ENCODE data around the gene CEP164.

CEP164 gene

DNA sequence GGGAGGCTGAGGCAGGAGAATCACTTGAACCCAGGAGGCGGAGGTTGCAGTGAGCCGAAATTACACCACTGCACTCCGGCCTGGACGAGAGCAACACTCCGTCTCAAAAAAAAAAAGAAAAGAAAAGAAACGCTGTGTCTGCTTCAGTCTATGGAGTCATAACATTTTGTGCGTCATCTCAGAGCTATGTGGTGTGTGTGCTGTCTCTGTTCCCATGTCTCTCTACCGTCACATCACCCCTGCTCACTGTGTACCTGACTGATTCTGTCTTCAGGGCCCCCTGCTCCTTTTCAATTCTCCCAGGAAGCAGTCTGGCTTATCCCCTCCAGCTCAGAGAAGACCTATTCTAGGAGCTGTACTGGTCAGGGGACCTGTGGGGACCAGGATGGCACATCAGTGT lies 29.5 kb upstream of the CEP164 start:
- TF ChIP-seq FOXP2 (optimal IDR thresholded peaks at IDR 0.05; ENCODE audit: borderline replicate concordance, extremely low read depth, extremely low read length, insufficient read depth): no peak

DNA sequence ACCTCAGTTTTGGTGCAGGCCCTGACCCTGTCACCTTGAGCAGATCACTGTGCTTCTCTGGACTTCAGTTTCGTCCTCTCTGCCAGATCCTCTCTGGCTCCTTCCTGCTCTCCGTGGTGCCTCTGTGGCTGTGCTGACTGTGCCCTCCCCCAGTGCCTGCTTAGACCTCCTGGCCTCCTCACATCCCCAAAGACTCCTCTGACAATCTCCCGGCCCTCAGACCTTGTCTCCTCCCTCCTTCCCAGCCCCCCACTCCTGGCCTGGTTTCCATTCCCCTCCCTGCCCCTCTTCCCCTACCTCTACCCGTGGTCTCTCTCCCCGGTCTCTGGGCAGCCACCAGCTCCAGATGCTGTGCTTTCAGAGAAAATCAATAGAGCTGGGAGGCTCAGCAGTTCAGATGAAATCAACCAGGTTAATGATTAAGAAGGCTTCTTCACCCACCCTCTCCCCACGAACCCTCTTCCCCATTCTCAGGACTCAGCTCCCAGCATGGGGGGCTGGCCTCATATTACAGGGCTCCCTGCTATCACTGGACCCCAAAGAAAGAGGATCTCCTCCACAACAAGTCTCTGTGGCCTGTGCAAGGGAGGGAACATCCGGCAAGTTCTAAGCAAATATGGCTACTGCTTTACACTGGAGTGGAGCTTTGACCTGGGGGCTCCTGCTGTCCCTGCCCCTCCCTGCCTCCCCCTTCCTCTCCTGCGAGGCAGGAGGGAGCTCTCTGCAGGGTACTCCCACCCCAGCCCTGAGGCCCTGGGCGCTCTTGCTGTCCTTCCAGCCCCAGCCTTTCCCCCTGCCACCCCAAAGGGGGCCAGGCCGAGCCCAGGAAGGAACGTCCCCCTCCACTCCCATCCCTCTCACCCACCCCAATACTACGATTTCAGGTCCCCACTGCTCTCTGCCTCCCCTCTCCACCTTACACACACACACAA lies 28.0 kb upstream of the CEP164 start:
- TF ChIP-seq POLR2AphosphoS5 (IDR thresholded peaks at IDR 0.05; ENCODE audit: low read depth, low read length): no peak
- TF ChIP-seq FOXP2 (optimal IDR thresholded peaks at IDR 0.05; ENCODE audit: borderline replicate concordance, extremely low read depth, extremely low read length, insufficient read depth): no peak
- no peak for TF ChIP-seq SIN3A (IDR thresholded peaks at IDR 0.05; ENCODE audit: borderline replicate concordance, insufficient read depth, low read length)
- TF ChIP-seq TAF1 (IDR thresholded peaks at IDR 0.05; ENCODE audit: borderline replicate concordance, insufficient read depth, low read length): no peak
- TF ChIP-seq, protein P1, sequence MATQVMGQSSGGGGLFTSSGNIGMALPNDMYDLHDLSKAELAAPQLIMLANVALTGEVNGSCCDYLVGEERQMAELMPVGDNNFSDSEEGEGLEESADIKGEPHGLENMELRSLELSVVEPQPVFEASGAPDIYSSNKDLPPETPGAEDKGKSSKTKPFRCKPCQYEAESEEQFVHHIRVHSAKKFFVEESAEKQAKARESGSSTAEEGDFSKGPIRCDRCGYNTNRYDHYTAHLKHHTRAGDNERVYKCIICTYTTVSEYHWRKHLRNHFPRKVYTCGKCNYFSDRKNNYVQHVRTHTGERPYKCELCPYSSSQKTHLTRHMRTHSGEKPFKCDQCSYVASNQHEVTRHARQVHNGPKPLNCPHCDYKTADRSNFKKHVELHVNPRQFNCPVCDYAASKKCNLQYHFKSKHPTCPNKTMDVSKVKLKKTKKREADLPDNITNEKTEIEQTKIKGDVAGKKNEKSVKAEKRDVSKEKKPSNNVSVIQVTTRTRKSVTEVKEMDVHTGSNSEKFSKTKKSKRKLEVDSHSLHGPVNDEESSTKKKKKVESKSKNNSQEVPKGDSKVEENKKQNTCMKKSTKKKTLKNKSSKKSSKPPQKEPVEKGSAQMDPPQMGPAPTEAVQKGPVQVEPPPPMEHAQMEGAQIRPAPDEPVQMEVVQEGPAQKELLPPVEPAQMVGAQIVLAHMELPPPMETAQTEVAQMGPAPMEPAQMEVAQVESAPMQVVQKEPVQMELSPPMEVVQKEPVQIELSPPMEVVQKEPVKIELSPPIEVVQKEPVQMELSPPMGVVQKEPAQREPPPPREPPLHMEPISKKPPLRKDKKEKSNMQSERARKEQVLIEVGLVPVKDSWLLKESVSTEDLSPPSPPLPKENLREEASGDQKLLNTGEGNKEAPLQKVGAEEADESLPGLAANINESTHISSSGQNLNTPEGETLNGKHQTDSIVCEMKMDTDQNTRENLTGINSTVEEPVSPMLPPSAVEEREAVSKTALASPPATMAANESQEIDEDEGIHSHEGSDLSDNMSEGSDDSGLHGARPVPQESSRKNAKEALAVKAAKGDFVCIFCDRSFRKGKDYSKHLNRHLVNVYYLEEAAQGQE (IDR thresholded peaks at IDR 0.05; ENCODE audit: insufficient read depth in 1 of 2, low read depth in 2 of 2, low read length in 2 of 2): no peak

DNA sequence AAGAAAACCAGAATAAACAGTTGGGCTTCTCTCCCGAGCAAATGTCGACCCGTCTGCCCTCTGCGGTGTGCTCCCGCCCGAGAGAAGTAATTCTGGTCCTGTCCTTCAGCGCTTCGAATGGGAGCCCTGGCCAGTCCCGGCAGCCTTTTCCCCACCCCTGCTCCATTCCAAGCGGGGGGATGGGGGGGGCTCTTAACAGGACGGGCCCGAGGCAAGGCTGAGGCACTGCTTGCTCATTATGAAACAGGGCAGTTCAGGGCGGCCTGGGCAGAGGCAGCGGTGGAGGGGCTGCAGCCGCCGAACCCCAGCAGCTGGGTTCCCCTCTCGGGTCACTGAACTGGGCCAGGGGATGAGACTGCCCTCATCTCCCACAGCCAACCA lies 27.4 kb upstream of the CEP164 start:
- TF ChIP-seq FOXP2 (optimal IDR thresholded peaks at IDR 0.05; ENCODE audit: borderline replicate concordance, extremely low read depth, extremely low read length, insufficient read depth) (no peak), TAF1 (IDR thresholded peaks at IDR 0.05; ENCODE audit: borderline replicate concordance, insufficient read depth, low read length) (no peak)
- TF ChIP-seq, protein P1 (IDR thresholded peaks at IDR 0.05; ENCODE audit: insufficient read depth in 1 of 2, low read depth in 2 of 2, low read length in 2 of 2): no peak

DNA sequence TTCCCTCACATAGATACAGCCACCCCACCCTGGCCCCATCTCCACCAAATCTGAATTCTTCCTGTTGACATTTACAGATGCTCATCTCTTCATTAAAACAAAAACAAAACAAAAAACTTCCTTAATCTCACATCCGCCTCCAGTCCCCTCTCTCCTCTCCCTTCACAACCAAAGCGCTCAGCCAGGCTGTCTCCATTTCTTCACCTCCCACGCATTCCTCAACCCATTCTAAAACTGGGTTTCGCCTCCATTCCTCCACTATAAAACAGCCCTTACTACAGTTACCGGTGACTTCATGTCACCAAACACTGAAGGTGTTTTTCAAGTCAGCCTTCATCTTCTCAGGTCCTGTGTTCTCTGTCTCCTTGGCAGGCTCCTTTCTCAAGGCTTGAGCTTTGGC lies 26.9 kb upstream of the CEP164 start:
- TF ChIP-seq TAF1 (IDR thresholded peaks at IDR 0.05; ENCODE audit: borderline replicate concordance, insufficient read depth, low read length) (no peak), POLR2AphosphoS5 (IDR thresholded peaks at IDR 0.05; ENCODE audit: low read depth, low read length) (no peak), SIN3A (IDR thresholded peaks at IDR 0.05; ENCODE audit: borderline replicate concordance, insufficient read depth, low read length) (no peak), FOXP2 (optimal IDR thresholded peaks at IDR 0.05; ENCODE audit: borderline replicate concordance, extremely low read depth, extremely low read length, insufficient read depth) (no peak)
- TF ChIP-seq, protein P1 (IDR thresholded peaks at IDR 0.05; ENCODE audit: insufficient read depth in 1 of 2, low read depth in 2 of 2, low read length in 2 of 2): no peak

DNA sequence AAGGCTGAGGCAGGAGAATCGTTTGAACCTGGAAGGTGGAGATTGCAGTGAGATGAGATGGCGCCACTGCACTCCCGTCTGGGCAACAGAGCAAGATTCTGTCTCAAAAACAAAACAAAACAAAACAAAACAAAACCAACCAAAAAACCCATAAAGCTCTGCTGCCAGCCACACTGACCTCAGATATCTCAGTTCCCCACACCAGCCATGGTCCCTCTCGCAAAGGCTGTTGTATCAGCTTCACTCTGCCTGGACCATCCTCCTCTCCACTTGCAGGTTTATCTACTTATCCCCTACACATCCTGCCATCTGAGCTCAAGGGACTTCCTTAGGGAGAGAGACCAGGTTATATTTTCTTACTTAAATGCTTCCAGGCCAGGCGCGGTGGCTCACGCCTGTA lies 25.4 kb upstream of the CEP164 start:
- no peak for TF ChIP-seq TAF1 (IDR thresholded peaks at IDR 0.05; ENCODE audit: borderline replicate concordance, insufficient read depth, low read length)
- no peak for TF ChIP-seq POLR2AphosphoS5 (IDR thresholded peaks at IDR 0.05; ENCODE audit: low read depth, low read length)
- TF ChIP-seq FOXP2 (optimal IDR thresholded peaks at IDR 0.05; ENCODE audit: borderline replicate concordance, extremely low read depth, extremely low read length, insufficient read depth): no peak
- no peak for TF ChIP-seq SIN3A (IDR thresholded peaks at IDR 0.05; ENCODE audit: borderline replicate concordance, insufficient read depth, low read length)
- TF ChIP-seq, protein P1 (IDR thresholded peaks at IDR 0.05; ENCODE audit: insufficient read depth in 1 of 2, low read depth in 2 of 2, low read length in 2 of 2): no peak
